GM21390 (cell line): Measurements from ENCODE around the gene RHBG.

Source experiments
- ATAC-seq: cut with Tn5 transposase; IDR thresholded peaks from one replicate; pipeline ENCODE4 v1.9.1; 2021; ENCODE audit not compliant: unreplicated experiment

RHBG gene

GRCh38 chr1:156385534-156386031, 16.6 kb downstream of the RHBG start:
- no peak for ATAC-seq

GRCh38 chr1:156386134-156386901, 17.3 kb downstream of the RHBG start:
- no peak for ATAC-seq

- ATAC-seq: no peak
Measured at GRCh38 chr1:156386949-156387869, 18.2 kb downstream of the RHBG start.

GRCh38 chr1:156387870-156388173, 18.8 kb downstream of the RHBG start:
- ATAC-seq: no peak

GRCh38 chr1:156388174-156389137, 19.4 kb downstream of the RHBG start:
- ATAC-seq: no peak

GRCh38 chr1:156389311-156389710, 20.3 kb downstream of the RHBG start:
- no peak for ATAC-seq

- no peak for ATAC-seq
Measured at GRCh38 chr1:156390469-156391365, 21.7 kb downstream of the RHBG start.

- ATAC-seq: no peak
Measured at GRCh38 chr1:156391366-156391677, 22.3 kb downstream of the RHBG start.

GRCh38 chr1:156391701-156392100, 22.7 kb downstream of the RHBG start:
- ATAC-seq: no peak

- no peak for ATAC-seq
Measured at GRCh38 chr1:156392452-156392853, 23.4 kb downstream of the RHBG start.

- no peak for ATAC-seq
Measured at GRCh38 chr1:156393095-156393494, 24.1 kb downstream of the RHBG start.

GRCh38 chr1:156394082-156394481, 25.1 kb downstream of the RHBG start:
- ATAC-seq: no peak

- ATAC-seq: no peak
Measured at GRCh38 chr1:156394835-156395461, 25.9 kb downstream of the RHBG start.

GRCh38 chr1:156399355-156400125, 30.5 kb downstream of the RHBG start:
- ATAC-seq: no peak

GRCh38 chr1:156400191-156400935, 31.4 kb downstream of the RHBG start:
- no peak for ATAC-seq

GRCh38 chr1:156401041-156401574, 32.1 kb downstream of the RHBG start:
- no peak for ATAC-seq

GRCh38 chr1:156401681-156402081, 32.7 kb downstream of the RHBG start:
- ATAC-seq: no peak
